ENCODE data around the gene C3orf22.

The C3orf22 gene

DNA sequence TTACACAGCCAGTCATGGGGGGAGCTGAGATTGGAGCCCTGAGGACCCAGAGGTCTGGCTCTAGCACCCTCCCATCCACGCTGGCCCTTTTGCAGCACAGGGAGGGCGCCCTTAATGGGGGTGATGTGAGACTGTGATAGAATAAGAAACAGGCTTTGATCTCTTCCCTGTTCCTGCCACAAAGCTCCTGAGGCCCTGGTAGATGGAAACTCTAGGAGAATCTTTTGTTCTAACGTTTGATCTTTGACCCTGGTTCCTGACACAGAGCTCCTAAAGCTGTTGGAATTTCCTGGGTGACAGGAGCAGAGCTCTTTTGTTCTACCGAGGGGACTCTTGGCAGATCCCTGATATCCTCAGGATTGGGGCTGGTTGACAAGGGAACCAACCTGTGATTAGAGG lies 40.0 kb downstream of the C3orf22 start:
- H3K4me1 Mint-ChIP-seq, result no peaks in the 10 kb centered on the region

DNA sequence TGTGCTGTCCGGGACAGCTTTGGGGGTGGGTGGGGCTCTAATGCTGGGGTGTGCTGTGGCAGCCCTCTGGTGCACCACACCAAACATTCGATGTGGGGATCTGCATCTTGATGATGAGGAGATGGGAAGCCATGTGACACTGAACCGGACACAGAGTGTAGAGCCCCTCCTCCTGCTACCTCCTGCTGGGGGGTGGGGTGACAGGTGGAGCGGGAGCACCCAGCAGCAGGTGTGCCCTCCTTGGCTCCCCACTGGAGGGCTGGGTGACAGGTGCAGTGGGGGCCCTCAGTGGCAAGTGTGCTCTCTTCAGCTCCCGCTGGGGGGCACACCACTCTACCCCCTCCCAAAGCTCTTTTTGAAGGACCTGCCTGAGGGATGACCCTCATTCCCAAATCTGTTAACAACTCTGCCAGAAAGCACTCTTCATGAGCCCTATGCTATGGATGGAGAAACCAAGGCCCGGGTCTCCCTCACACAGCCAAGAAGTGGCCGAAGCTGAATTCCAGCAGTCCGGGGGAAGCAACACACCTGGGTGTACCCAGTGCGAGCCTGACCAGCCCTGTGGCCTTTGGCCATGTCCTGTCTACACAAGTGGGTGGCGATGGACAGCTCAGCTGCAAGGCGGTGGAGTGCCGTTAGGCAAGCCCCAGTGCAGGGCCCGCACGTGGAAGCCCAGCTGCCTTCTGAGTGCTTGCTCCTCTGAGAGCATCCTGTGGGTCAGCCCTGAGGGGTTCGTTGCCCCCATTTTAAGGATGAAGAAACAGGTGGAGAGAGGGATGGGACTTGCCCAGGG lies 40.5 kb downstream of the C3orf22 start:
- Mint-ChIP-seq H3K36me3 (ENCODE audit: low read depth) (no peaks in the 10 kb centered on the region), H3K27ac (no peak overlapping the region), H3K27me3 (peaks cover 3% of the 10 kb centered on the region), H3K4me1 (no peaks in the 10 kb centered on the region), H3K9me3 (no peaks in the 10 kb centered on the region), H3K4me3 (no peak overlapping the region)
- DNase-seq (no peak), ATAC-seq (no peak)

More for the DNA sequence above, 40.0 kb downstream of the C3orf22 start:
- no peak for DNase-seq
- Mint-ChIP-seq H3K9me3 (no peaks in the 10 kb centered on the region), H3K27me3 (peaks cover 8% of the 10 kb centered on the region), H3K36me3 (ENCODE audit: low read depth) (no peaks in the 10 kb centered on the region), H3K4me3 (no peak overlapping the region), H3K27ac (no peak overlapping the region)
- no peak for ATAC-seq

DNA sequence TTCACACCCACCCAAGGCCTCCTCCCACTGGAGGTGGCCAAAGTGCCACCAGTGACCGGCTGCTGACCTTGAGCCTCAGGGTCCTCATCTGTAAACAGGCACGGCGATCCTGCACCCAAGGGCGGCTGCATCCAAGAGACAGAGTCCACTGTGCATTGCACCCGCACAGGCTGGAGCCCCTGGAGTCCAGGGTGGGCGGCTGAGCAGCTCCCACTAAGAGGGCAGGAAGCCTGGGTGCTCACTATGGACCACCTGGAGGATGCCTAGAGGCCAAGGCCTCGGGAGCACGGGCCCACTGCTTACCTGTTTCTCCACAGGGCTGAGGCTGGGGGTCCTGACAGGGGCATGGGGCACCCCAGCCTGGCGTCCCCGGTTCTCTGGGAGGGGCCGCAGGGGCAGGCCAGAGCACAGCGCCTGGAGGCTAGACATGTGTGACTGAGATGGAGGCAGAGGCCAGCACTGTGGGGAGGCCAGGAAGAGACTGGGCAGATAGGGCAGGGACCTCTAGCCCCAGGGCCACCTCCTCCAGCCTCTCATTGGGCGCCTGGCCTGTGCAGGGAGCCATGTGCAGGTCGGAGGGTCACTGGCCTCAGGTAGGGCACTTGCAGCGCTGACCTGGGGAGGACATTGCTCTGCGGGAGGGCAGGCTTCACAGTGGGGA lies 41.3 kb downstream of the C3orf22 start, which contains the start of gene UROC1:
TSS of gene UROC1 (minus strand) at position 483 of the 661 bp plus-strand sequence. CDS start at position 429, 54 bp downstream.
- DNase-seq (no peak), ATAC-seq (no peak)
- Mint-ChIP-seq H3K4me1 (no peaks in the 10 kb centered on the region), H3K4me3 (no peak within 1 kb of the TSS), H3K27me3 (no peaks in the 10 kb centered on the region), H3K36me3 (ENCODE audit: low read depth) (no peaks in the 10 kb centered on the region), H3K27ac (no peak within 1 kb of the TSS), H3K9me3 (no peaks in the 10 kb centered on the region)

DNA sequence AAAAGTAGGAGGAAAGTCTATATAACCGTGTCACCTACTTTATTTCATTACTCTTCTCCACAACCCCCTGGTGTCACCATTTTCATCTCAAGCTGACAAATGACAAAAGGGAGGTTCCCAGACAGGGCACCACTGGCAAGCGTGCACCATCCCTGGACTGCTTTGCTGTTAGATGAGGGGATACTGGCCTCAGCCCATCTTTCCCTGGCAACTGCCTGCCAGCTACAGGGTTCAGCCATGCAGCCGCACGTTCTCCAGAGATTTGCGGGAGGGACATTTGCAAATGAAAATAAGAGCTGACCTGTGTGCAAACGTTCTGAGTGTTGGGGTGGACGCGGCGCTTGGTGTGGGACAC lies 41.8 kb downstream of the C3orf22 start:
- DNase-seq, result no peak
- no peaks in the 10 kb centered on the region for H3K9me3 Mint-ChIP-seq
- no peak for ATAC-seq
- no peak overlapping the region for H3K4me3 Mint-ChIP-seq
- H3K27ac Mint-ChIP-seq, result no peak overlapping the region
- no peaks in the 10 kb centered on the region for H3K27me3 Mint-ChIP-seq
- no peaks in the 10 kb centered on the region for H3K4me1 Mint-ChIP-seq
- no peaks in the 10 kb centered on the region for H3K36me3 Mint-ChIP-seq (ENCODE audit: low read depth)

DNA sequence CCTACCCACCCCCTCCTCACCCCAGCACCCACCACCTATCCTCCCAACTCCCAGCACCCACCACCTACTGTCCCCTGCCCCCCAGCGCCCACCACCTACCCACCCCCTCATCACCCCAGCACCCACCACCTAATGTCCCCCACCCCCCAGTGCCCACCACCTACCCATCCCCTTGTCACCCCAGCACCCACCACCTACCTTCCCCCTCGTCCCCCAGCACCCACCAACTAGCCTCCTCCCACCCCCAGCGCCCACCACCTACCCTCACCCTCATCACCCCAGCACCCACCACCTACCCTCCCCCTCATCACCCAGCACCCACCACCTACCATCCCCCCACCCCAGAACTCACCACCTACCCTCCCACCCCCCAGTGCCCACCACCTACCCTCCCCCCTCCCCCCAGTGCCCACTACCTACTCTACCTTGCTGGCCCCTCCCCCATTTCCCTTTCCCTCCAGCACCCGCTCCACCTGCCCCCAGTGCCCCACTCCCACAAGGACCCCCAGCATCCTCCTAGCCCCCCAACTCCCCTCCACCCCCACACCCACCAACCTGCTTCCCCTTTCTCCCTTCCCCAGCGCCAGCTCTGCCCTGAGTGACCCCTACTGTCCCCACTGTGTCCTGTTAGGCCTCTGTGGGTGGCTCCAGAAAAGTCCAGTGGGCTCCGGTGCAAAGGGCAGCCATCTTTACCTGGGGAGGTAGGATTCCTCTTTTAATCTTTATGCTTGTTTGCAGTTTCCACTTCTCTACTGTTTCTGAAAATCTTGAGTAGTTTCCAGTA lies 42.4 kb downstream of the C3orf22 start:
- H3K9me3 Mint-ChIP-seq, result no peaks in the 10 kb centered on the region
- no peaks in the 10 kb centered on the region for H3K4me1 Mint-ChIP-seq
- H3K36me3 Mint-ChIP-seq (ENCODE audit: low read depth), result no peaks in the 10 kb centered on the region
- no peak overlapping the region for H3K27ac Mint-ChIP-seq
- H3K27me3 Mint-ChIP-seq, result no peaks in the 10 kb centered on the region
- no peak for ATAC-seq
- no peak for DNase-seq
- H3K4me3 Mint-ChIP-seq, result no peak overlapping the region

DNA sequence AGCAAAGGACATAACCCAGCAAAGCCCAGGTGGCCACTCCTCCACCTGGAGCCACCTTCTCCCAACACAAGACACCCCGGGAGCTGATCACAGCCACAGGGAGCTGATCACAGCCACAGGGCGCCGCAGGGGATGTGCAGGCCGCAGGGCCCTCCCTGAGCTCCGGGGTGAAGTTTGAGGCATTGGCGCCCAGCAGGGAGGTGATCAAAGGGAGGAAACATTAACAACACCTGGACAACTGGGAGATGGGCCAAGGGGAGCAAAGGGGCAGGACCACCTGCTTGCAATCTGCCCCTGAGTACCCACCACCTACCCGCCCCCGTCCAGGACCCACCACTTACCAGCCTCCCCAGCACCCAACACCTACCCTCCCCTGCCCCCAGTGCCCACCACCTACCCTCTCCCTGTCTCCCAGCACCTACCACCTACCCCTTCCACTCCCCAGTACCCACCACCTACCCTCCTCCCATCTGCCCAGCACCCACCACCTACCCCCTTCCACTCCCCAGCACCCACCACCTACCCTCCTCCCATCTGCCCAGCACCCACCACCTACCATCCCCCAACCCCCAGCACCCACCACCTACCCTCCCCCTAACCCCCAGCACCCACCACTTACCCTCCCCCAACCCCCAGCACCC lies 43.5 kb downstream of the C3orf22 start:
- no peak for ATAC-seq
- no peaks in the 10 kb centered on the region for H3K9me3 Mint-ChIP-seq
- H3K4me3 Mint-ChIP-seq, result no peak overlapping the region
- DNase-seq, result no peak
- H3K27ac Mint-ChIP-seq, result no peak overlapping the region
- H3K4me1 Mint-ChIP-seq, result no peaks in the 10 kb centered on the region
- no peaks in the 10 kb centered on the region for H3K36me3 Mint-ChIP-seq (ENCODE audit: low read depth)
- H3K27me3 Mint-ChIP-seq, result no peaks in the 10 kb centered on the region

DNA sequence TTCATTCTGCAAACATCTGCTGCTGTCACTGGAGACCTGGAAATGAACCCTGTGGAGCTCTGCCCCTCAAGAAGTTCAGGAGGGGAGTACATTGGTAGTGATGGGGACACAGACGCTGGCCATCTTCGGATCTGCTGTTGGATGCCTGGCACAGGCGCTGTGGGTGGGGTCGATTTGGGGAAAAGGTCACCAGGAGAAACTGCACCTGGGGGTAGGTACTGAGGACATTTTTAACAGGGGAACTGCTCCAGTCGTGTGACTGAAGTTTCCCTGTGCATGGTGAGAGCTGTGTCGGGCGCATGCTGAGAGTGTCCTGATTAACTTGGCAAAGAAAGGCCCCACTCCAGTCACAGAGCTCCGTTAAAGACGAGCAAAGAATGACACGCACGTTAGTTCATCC lies 44.6 kb downstream of the C3orf22 start:
- DNase-seq (no peak), ATAC-seq (no peak)
- Mint-ChIP-seq H3K27ac (no peak overlapping the region), H3K36me3 (ENCODE audit: low read depth) (no peaks in the 10 kb centered on the region), H3K4me1 (no peaks in the 10 kb centered on the region), H3K4me3 (no peak overlapping the region), H3K9me3 (no peaks in the 10 kb centered on the region), H3K27me3 (no peaks in the 10 kb centered on the region)

DNA sequence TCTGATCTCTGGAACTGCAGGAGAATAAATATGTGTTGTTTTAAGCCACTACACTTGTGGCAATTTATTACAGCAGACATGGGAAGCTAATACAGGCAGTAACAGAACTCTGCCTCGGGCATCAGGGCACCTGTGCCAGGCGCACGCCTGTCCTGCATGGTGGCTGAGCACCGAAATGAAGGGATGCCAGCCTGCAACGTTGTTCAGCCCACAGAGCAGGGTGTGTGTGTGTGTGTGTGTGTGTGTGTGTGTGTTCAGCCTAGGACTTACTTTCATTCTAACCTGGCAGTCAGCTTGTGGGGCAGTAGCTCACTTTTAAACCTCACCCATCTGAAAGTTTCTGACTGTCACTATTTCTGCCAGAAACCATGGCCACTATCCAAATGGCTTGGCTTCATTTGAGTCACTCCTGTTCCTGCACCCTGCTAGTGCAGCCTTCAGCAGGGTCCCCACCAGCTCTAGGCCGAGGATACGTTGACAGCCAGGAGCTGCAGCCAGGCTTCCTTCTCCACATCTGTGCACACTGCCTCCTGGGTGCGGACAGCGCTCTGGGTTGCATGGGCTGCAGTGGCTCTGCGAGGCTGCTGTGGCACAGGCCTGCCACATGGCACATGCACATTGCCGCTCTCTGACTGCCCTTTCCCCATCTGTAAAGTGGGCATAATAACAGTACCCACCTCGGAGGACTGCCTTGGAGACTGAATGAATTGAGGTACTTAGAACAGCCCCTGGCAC lies 45.6 kb downstream of the C3orf22 start:
- DNase-seq (no peak), ATAC-seq (no peak)
- no peaks in the 10 kb centered on the region for H3K36me3 Mint-ChIP-seq (ENCODE audit: low read depth)
- H3K4me1 Mint-ChIP-seq, result no peaks in the 10 kb centered on the region
- H3K27me3 Mint-ChIP-seq, result no peaks in the 10 kb centered on the region
- no peaks in the 10 kb centered on the region for H3K9me3 Mint-ChIP-seq
- H3K27ac Mint-ChIP-seq, result no peak overlapping the region
- H3K4me3 Mint-ChIP-seq, result no peak overlapping the region

DNA sequence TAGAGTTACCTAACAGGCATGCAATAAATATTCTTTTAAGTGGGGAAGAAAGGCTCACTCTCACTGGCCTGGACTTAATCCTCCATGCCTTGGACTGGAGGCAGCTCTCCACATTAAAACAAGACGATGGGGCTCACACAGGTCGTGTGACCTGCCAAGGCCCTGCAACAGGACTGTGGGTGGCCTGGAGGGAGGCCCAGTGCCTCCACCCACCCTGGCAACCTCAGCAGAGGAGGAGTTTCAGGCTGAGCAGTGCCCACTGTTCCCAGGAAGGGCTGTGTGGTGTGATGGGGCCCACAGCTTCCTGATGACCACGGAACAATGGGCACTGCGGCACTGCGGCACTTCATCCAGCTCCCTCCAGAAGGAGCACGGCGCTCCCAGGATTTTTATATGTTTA lies 46.7 kb downstream of the C3orf22 start:
- Mint-ChIP-seq H3K36me3 (ENCODE audit: low read depth) (no peaks in the 10 kb centered on the region), H3K27ac (no peak overlapping the region), H3K4me1 (no peaks in the 10 kb centered on the region), H3K4me3 (no peak overlapping the region), H3K9me3 (no peaks in the 10 kb centered on the region), H3K27me3 (no peaks in the 10 kb centered on the region)
- ATAC-seq, result no peak
- DNase-seq, result no peak

DNA sequence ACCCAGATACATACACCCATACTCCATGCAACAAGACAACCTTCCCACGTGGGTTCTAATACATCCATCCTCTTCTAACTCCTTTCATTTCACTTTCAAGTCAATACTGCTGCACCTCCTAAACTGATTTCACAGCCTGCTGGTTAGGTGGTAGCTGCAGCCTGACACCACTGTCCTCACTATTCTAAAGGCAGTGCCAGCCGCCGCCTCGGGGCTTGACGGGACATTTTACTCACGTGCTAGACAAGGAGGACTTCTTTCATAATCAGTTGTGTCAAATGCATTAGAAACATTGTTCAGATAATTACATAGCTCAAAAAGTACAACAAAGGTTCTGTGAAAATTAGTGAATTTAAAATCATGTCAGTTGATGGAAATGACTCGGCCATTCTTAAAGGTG lies 47.4 kb downstream of the C3orf22 start:
- Mint-ChIP-seq H3K9me3 (no peaks in the 10 kb centered on the region), H3K27ac (no peak overlapping the region), H3K27me3 (no peaks in the 10 kb centered on the region), H3K4me1 (no peaks in the 10 kb centered on the region), H3K4me3 (no peak overlapping the region), H3K36me3 (ENCODE audit: low read depth) (no peaks in the 10 kb centered on the region)
- no peak for ATAC-seq
- DNase-seq, result no peak

DNA sequence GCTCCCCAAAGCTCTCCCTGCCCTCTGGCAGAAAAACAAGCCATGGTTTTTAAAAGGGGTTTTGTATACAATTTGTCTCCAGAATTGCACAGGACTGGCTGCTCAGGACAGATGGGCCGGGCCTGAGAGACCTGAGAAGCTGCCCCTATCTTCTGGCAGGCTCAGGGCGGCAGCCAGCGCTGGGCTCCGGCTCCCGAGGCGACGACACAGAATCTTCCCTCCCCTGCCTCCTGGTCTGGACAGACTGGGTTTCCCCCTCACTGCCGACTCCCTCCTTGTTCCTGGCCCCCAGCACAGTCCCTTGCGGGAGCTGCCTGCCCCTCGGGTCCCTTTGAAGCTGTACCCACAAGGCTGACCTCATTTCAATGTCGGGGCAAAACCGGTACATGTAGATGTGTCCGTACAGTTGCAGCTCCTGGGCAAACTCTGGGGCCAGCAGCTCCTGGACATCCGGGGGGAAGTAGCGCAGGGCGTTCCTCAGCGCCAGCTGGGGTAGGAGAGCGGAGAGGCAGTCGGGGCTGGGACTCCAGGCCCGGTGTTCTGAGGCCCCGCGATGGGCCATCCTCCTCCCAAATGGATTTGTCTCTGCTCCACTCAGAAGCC lies 48.3 kb downstream of the C3orf22 start:
- no peak overlapping the region for H3K27ac Mint-ChIP-seq
- DNase-seq (no peak), ATAC-seq (no peak)
- no peaks in the 10 kb centered on the region for H3K4me1 Mint-ChIP-seq
- no peak overlapping the region for H3K4me3 Mint-ChIP-seq
- no peaks in the 10 kb centered on the region for H3K36me3 Mint-ChIP-seq (ENCODE audit: low read depth)
- no peaks in the 10 kb centered on the region for H3K9me3 Mint-ChIP-seq
- H3K27me3 Mint-ChIP-seq, result no peaks in the 10 kb centered on the region

DNA sequence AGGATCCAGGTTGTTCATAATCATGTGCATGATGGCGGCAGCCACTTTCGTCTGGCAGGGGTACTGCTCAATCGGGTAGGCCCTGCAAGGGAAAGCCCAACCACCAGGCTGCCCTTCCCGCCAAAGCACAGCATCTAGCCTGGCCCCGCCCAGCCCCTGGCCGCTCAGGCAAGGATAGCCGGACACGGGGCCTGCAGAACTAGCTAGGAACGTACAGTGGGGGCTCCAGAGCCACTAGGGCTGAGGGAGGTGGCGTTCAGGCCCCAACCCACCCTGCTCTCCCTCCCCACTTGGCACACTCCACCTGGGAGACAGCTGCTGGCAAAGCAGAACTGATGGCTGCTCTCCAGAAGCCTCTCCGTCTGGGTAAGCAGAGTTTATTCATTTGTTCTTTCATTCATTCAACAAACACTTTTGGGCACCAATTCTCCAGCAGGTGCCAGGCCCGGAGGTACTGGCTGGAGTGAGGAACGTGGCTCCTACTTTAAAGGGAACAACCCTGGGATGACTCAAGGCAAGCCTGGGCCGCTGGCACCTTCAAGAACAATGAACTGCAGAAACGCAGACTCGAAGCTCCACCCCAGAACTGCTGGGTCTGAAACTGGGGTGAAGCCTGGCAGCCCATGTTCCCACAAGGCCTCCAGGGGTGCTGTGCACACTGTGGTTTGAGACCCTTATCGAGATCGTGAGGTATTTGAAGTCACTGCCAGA lies 49.0 kb downstream of the C3orf22 start:
- Mint-ChIP-seq H3K4me1 (no peaks in the 10 kb centered on the region), H3K36me3 (ENCODE audit: low read depth) (no peaks in the 10 kb centered on the region), H3K27me3 (no peaks in the 10 kb centered on the region), H3K4me3 (no peak overlapping the region), H3K27ac (no peak overlapping the region), H3K9me3 (no peaks in the 10 kb centered on the region)
- DNase-seq, result no peak
- no peak for ATAC-seq

DNA sequence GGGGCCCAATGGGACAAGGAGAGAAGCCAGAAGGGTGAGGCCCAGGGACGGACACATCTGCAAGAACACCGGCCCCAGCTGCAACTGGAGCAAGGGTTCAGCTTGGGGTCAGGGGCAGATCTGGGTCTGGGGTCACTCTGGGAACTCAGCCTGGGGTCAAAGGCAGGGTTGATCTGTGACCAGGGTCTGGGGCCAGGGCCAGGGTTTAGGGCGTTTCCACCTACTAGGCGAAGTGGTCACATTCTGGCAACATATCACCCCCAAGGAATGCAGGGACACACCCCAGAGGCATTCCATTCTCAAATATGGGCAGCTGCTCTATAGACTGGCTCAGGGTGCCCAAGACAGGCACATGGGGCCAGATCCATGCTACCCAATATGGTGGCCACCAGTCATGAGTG lies 50.2 kb downstream of the C3orf22 start:
- no peaks in the 10 kb centered on the region for H3K36me3 Mint-ChIP-seq (ENCODE audit: low read depth)
- no peak overlapping the region for H3K27ac Mint-ChIP-seq
- no peak overlapping the region for H3K4me3 Mint-ChIP-seq
- ATAC-seq (no peak), DNase-seq (no peak)
- no peaks in the 10 kb centered on the region for H3K27me3 Mint-ChIP-seq
- no peaks in the 10 kb centered on the region for H3K9me3 Mint-ChIP-seq
- no peaks in the 10 kb centered on the region for H3K4me1 Mint-ChIP-seq

Data from activated naive CD8-positive, alpha-beta T cell treated with anti-CD3 and anti-CD28 coated beads, Interleukin-2, amount 50 U/mL, for 24 hours (primary cell).